HG03571 (cell line): ENCODE measurements around the gene LSM11.
"Not testable (repeated sequence)": the region's sequence is repeated elsewhere in the genome, so short reads cannot be mapped to it uniquely, and the experiment has no call there.

Experiments used
- ATAC-seq: cut with Tn5 transposase; IDR thresholded peaks from one replicate; pipeline ENCODE4 v1.9.1; 2021; ENCODE audit not compliant: unreplicated experiment

The LSM11 gene

DNA sequence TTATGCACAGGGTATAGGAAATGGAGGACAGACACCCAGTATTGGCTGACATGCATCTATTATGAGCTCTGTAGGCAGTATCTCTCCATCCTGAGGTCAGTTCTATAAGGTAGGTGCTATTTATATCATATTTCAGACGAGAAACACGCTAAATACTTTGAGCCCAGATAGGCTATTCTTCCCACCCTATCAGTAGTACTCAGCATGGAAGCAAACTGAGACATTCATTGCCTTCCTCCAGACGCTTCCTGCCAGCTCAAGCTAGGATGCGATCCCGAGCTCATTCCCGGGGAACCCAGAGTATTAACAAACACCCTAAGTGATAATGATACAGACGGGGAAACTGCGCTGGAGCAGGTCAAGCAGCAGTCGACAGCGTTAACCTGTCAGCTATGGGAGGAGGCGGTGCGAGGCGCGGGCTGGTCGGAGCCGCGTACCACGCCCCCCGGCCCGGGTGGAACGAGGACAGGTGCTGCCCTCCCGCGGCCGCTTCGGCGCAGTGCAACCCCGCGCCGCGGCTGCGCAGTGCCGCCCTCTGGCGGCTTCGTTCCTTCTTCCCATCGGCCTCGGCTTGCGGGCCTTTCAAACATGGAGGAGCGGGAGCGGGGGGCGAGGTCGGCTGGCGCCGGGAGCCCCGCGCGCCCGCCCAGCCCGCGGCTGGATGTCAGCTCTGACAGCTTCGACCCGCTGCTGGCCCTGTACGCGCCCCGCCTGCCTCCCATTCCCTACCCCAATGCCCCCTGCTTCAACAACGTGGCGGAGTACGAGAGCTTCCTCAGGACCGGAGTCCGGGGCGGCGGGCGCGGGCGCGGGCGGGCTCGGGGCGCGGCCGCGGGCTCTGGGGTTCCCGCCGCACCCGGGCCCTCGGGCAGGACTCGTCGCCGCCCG lies at the start of gene LSM11:
TSS of gene LSM11 (plus strand) at position 550 of the 888 bp plus-strand sequence. CDS start at position 589, 39 bp downstream.
- peak; percentile 97 for ATAC-seq

DNA sequence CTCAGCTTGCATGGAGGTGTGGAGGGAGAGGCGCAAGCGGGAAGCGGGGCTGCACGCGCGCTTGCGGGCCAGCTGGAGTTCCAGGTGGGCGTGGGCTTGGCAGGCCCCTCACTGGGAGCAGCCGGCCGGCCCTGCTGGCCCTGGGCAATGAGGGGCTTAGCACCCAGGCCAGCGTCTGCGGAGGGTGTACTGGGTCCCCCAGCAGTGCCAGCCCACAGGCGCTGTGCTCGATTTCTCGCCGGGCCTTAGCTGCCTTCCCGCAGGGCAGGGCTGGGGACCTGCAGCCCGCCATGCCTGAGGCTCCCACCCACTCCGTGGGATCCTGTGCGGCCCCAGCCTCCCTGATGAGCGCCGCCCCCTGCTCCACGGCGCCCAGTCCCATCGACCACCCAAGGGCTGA lies 49.7 kb upstream of the LSM11 start:
- not testable (repeated sequence) for ATAC-seq

DNA sequence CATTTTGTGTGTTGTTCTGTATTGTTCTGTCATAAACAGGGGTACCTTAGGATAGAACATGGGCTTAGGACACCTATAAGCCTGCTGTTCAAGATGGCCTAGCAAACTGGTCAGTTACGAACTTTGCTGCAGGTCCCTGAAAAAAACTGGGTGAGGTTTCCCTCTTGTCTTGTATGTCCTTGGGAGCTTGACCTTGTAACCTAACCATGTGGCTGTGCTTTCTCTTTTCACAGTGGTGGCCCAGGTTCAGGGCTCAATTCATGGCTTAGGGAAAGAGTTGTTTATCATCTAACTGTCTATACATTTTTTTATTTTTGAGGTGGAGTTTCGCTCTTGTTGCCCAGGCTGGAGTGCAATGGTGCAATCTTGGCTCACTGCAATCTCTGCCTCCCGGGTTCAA lies 47.4 kb upstream of the LSM11 start:
- ATAC-seq: not testable (repeated sequence)

DNA sequence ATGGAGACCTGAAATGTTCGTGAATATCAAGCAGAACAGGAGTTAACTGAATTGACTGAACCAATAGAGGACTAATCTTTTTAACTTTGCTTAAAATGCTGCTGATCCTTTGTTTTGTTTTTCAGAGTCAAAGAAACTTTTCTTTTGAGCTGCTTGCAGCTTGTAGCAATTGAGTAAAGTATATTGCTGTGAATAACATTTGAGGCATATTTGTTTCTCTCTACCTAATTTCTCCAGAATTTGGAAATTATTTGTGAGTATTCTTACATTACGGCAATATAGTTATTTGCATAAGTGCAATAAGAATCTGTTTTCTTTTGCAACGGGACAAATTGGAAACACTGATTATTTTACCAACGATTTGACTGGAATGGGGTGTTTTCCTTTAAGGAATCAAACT lies 44.8 kb upstream of the LSM11 start:
- not testable (repeated sequence) for ATAC-seq

DNA sequence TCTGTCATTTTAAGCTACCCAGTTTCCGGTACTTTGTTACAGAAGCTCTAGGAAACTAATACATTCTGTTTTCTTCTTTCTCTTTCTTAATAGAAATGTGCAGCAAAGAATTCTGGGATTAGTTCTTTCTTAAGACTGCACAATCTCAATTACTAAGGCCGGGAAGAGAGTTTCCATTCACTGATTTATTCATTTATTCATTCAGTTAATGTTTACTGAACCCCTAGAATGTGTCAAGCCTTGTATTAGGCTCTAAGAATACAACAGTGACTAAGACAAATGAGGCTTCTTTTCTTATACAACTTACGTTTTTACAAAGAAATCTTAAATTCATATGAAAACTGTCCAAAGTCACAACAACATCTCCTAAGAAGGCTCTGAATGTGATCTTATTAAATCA lies 39.8 kb upstream of the LSM11 start:
- no peak for ATAC-seq

DNA sequence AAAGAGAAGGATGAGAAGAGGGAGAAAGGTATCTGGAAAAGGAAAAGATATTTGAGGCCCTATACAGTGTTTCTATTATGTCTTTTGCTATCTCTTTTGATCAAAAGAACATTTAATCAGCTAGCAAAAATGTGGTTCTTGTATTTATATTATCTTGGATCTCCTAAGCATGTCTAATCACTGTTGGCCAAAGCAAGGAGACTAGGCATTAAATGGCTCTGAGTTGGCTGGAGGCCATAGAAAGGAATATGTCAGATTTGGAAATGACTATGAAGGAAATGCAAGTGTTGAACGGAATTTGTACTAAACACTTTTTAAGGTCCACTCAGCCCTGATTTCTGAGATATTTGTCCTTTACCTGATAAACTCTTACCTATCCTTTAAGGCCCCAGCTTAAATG lies 34.6 kb upstream of the LSM11 start:
- no peak for ATAC-seq

DNA sequence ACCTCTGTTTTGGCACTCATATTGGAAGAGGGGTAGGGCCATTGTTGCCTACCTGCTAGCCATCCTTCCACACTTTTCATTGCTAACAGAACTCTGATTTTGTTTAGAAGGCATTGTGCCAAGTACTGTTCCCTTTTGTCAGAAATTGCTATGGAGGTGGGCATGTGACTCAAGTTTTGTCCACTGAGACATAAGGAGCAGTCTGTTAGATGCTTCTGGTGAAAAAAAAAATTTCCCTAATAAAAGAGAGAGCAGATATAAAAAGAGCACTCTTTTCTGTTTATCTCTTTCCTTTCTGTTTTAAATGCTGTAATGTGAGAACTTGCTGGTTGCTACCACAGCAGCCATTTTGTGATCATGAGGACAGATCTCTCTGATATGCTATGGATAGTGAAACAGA lies 34.2 kb upstream of the LSM11 start:
- ATAC-seq: no peak

DNA sequence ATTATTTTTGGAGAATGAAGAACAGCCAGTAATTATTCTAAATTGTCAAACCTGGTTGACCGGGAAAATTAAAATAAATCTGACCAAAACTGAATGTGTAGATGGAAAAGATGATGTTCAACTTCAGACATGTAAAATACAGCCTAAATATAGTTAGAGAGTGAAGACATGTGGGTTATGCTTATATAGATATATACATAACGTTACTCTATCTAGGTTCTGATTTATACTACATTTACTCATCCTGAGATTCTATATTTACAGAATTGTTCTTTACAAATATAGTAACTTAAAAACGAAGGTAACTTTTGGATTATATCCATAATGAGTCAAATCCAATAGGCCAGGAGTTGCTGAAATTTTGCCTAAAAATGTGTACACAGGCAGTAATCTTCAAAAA lies 33.1 kb upstream of the LSM11 start:
- no peak for ATAC-seq

DNA sequence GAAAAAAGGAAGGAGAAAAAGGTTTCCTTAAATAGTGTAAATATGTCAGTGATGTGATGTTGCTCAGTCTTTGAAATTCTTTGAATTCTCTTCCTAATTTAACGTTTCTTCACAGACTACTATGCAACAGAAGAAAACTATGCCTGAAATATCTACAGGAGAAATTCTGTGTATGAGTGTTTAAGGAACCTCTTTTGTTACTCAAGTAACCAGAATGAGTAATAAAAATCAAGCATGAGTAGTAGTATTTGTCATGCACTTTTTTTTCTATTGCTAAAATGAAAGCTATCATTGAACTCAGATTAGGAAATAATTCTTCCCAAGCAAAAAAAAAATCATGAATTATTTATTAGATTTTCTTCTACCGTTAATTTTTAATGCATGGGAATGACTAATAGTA lies 32.6 kb upstream of the LSM11 start:
- no peak for ATAC-seq

DNA sequence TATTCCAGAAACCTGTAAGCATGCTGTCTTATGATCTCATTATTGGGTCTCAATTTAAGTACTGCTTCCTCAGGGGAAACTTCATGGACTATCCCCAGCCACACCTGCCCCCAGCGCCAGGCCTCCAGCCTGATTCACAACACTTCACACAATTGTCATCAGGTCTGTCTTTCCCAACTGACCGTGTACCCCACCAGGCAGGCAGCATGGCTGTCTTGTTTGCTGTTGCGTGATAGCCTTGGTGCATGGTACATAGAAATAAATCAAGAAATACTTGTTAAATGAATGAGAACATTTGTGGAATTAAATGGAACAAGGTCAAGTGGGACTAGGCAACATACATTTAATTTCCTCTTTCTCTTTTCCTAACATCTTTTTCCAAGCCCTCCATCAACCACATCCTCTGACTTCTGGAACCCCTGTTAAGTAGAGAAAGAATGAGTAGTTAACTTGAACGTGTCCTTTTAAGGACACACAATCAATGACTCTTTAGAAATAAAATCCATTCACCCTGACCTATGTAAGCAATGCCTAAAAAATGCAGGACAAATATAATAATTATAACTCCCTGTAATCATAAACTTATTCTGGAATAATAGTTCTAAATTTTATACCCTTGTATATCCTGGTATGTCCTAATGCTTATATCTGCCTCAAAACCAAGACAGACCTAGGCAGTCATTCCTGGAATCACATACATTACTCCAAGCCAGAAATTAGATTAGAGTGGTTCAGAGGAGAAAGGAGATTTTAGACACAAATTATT lies 29.5 kb upstream of the LSM11 start:
- no peak for ATAC-seq

DNA sequence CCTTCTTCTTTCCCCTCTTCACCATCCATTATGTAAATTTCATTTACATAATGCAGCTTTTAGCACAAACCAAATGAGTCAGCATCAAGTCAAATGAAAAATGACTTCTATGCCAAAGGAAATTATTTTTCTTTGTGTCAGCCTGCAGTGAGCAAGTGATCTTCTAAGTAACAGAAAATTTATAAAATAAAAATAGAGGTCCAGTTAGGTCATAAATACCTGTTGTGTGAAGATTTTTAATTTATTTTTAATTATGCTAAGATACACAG lies 29.0 kb upstream of the LSM11 start:
- ATAC-seq: no peak

DNA sequence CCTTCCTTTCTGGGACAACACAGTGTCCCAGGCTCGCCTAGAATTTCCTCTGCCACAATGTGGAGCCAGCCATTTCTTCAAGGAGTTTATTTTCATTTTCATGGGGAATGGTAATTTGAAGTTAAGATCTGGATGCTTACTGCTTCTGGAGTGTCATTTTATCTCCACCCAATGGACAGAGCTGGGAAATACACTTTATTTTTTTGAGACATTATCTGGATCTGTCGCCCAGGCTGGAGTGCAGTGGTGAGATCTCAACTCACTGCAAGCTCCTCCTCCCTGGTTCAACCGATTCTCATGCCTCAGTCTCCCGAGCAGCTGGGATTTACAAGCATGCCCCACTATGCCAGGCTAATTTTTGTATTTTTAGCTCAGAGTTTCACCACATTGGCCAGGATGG lies 25.0 kb upstream of the LSM11 start:
- ATAC-seq: no peak

DNA sequence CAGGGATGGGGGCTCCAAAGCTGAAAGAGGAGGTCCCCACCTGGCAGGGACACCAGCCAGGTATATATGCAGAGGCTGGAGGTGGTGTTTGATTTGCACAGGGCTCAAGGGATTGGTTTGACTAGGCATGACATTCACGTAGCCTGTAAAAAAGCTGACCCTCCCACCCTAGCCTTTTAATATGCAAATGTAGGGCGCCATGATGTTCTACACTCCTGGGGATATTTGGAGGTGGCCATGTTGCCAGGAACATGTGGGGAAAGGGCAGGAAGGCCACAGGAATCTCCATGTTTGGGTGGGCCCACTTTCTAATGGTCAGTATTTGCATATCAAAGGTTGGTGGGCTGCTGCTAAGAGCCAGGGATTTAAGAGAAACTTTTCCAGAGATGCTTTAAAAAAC lies 24.3 kb upstream of the LSM11 start:
- ATAC-seq: no peak

DNA sequence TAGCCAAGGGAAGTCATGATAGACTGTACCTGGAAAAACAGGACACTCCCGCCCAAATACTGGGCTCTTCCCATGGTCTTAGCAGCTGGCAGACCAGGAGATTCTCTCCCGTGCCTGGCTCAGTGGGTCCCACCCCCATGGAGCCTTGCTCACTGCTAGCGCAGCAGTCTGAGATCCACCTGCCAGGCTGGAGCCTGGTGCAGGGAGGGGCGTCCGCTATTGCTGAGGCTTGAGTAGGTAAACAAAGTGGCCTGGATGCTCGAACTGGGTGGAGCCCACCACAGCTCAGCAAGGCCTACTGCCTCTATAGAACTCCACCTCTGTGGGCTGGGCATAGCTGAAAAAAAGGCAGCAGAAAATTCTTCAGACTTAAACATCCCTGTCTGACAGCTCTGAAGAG lies 22.4 kb upstream of the LSM11 start:
- ATAC-seq: no peak

DNA sequence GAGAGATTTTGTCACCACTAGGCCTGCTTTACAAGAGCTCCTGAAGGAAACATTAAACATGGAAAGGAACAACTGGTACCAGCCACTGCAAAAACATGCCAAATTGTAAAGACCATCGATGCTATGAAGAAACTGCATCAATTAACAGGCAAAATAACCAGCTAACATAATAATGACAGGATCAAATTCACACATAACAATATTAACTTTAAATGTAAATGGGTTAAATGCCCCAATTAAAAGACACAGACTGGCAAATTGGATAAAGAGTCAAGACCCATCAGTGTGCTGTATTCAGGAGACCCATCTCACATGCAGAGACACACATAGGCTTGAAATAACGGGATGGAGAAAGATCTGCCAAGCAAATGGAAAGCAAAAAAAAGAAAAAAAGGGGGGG lies 20.6 kb upstream of the LSM11 start:
- not testable (repeated sequence) for ATAC-seq

DNA sequence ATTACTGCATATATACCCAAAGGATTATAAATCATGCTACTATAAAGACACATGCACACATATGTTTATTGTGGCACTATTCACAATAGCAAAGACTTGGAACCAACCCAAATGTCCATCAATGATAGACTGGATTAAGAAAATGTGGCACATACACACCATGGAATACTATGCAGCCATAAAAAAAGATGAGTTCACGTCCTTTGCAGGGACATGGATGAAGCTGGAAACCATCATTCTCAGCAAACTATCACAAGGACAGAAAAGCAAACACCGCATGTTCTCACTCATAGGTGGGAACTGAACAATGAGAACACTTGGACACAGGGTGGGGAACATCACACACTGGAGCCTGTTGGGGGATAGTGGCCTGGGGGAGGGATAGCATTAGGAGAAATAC lies 16.9 kb upstream of the LSM11 start:
- not testable (repeated sequence) for ATAC-seq

DNA sequence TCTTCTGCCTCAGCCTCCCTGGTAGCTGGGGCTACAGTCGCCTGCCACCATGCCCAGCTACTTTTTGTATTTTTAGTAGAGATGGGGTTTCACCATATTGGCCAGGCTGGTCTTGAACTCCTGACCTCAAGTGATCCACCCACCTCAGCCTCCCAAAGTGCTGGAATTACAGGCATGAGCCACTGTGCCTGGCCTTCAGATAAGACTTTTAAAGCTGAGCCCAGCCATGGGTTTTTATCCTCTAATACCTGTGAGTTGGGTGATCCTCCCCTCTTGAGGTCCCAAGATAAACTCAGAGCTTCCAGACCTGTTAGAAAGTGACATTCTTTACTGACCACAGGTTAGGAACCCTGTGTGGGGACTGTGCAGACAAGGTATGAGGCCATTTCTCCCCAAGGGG lies 15.7 kb upstream of the LSM11 start:
- not testable (repeated sequence) for ATAC-seq

DNA sequence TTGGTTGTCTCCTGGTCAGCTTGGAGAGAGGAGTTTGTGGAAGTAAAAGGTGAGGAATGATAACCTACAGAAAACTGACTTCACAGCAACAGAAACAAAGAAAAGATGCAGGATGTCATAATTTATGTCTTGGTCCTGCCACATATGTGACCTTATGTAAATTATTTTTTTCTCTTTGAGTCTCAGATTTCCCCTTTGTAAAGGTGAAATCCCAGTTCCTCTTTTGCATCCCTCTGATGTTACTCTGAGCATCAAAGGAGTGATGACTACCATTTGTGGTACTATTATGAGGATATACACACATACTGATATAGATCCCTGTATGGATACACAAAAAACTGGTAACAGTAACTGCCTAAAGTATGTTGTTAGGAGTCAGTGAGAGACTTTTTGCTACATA lies 13.7 kb upstream of the LSM11 start:
- peak; percentile 61 for ATAC-seq

DNA sequence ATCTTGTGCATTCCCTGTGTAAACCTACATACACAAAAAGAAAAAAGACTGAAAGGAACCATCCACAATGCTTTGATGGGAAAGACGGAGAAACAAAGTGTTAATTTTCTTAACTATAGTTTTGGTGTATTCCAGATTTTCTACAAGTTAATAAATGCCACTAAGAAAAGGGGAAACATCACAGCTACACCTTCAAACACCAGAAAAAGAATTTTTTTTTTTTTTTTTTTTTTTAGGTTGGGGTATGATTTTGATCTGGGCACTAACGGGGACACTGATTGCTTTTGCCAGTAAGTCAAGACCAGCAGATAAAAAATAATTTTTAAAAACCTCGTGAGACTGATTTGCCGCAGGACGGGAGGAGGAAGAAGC lies 12.6 kb upstream of the LSM11 start:
- no peak for ATAC-seq

DNA sequence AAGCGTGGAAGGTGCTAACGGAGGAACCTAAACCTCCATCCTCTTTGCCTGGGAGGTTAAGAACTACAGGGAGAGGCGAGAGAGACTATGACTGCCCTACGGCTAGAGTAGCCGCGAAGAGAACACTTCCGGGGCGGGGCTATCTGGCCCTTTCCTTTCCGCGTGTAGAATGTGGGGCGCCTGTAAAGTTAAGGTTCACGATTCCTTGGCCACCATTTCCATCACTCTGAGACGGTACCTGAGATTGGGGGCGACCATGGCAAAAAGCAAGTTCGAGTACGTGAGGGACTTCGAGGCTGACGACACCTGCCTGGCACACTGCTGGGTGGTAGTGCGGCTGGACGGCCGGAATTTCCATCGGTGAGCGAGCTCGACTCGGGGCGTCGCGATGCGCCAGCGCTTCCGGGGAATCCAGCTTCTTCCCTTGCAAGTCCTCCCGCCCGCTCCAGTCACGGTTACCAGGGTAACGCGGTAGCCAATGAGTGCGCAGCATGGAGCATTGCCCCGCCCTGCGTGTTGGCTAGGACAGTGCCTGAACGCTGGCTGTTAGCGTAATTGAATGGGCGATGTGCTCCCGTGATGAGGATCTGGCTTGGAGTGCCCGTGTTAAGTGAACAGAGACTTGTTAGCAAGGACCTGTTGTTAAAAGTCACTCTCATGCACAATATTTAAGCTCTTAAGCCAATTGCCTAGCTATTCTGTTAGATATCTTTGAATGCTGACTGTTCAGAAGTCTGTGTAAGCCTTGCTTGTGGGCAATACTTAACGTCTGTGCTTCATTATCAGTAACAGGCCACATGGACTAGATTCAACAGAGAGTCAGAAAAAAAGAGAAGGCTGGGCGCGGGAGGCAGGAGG lies 12.0 kb upstream of the LSM11 start, which contains the start of gene THG1L:
TSS of gene THG1L (plus strand) at position 149 of the 858 bp plus-strand sequence. CDS start at position 170, 21 bp downstream.
- peak; percentile 89 for ATAC-seq

DNA sequence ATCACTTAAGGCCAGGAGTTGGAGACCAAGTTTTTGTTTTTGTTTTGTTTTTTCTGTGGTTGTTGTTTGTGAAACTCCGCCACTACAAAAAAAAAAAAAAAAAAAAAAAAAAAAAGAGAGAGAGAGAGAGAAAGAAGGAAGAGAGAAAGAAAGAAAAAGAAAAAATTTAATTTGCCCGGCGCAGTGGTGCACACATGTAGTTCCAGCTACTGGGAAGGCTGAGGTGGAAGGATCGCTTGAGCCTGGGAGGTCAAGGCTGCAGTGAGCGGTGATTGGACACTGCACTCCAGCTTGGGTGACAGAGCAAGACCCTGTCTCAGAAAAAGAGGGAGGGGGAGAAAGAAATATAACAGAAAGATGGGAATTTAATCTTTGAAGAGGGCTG lies 11.4 kb upstream of the LSM11 start:
- no peak for ATAC-seq
